Trophoblast cell (in vitro differentiated cells and primary cell): ENCODE results near the gene LAMA2.

Source experiments
- DNase-seq, 2 donors: peaks; one replicate each; pipeline ENCODE4 v3.0.0-alpha.2; 2016
- H2AFZ ChIP-seq: 2 replicates; pipeline ENCODE4 v1.6.1; 2013; ENCODE audit warnings: low read length, moderate library complexity, mild to moderate bottlenecking; ENCODE audit not compliant: insufficient read depth, poor library complexity
- H2AK5ac ChIP-seq: 2 replicates; pipeline ENCODE4 v1.6.1; 2013; ENCODE audit warnings: mild to moderate bottlenecking, low read length
- H2BK120ac ChIP-seq: 2 replicates; pipeline ENCODE4 v1.6.1; 2013; ENCODE audit warnings: low read length, mild to moderate bottlenecking, moderate library complexity; ENCODE audit not compliant: insufficient read depth, poor library complexity
- H2BK12ac ChIP-seq: 2 replicates; pipeline ENCODE4 v1.6.1; 2013; ENCODE audit warnings: mild to moderate bottlenecking, low read length, moderate library complexity
- H2BK5ac ChIP-seq: 2 replicates; pipeline ENCODE4 v1.6.1; 2013; ENCODE audit warnings: low read length, low read depth, moderate library complexity, mild to moderate bottlenecking; ENCODE audit not compliant: poor library complexity
- H3K14ac ChIP-seq: 2 replicates; pipeline ENCODE4 v1.6.1; 2013; ENCODE audit warnings: mild to moderate bottlenecking, low read length
- H3K18ac ChIP-seq: 2 replicates; pipeline ENCODE4 v1.6.1; 2013; ENCODE audit warnings: mild to moderate bottlenecking, low read length
- H3K23ac ChIP-seq: 2 replicates; pipeline ENCODE4 v1.6.1; 2013; ENCODE audit warnings: low read length
- H3K27ac ChIP-seq: 2 replicates; pipeline ENCODE4 v1.5.1; 2013; ENCODE audit warnings: low read depth, mild to moderate bottlenecking, inconsistent platforms, low read length, moderate library complexity
- H3K27me3 ChIP-seq: 2 replicates; pipeline ENCODE4 v1.6.1; 2013; ENCODE audit warnings: inconsistent platforms, mild to moderate bottlenecking, low read length, moderate library complexity; ENCODE audit not compliant: insufficient read depth
- H3K36me3 ChIP-seq, 2 experiments: 1 replicate in 1 of 2; 2 replicates in 1 of 2; pipeline ENCODE4 v1.6.1; 2013; ENCODE audit warnings: low read length in 2 of 2, mild to moderate bottlenecking in 2 of 2, moderate library complexity in 1 of 2; ENCODE audit not compliant: insufficient read depth in 2 of 2, control insufficient read depth in 1 of 2
- H3K4ac ChIP-seq: 2 replicates; pipeline ENCODE4 v1.6.1; 2013; ENCODE audit warnings: low read depth, mild to moderate bottlenecking, low read length, moderate library complexity
- H3K4me1 ChIP-seq, 2 experiments: 1 replicate in 1 of 2; 2 replicates in 1 of 2; pipeline ENCODE4 v1.6.1; 2013; ENCODE audit warnings: low read length in 2 of 2, mild to moderate bottlenecking in 2 of 2, moderate library complexity in 1 of 2; ENCODE audit not compliant: insufficient read depth in 2 of 2, control insufficient read depth in 1 of 2
- H3K4me2 ChIP-seq: 2 replicates; pipeline ENCODE4 v1.6.1; 2013; ENCODE audit warnings: inconsistent platforms, mild to moderate bottlenecking, low read length, moderate library complexity
- H3K4me3 ChIP-seq: 2 replicates; pipeline ENCODE4 v1.5.1; 2013; ENCODE audit warnings: mild to moderate bottlenecking, low read depth, low read length, inconsistent platforms
- H3K79me1 ChIP-seq: one replicate; pipeline ENCODE4 v1.6.1; 2013; ENCODE audit warnings: low read length
- H3K79me2 ChIP-seq: 2 replicates; pipeline ENCODE4 v1.6.1; 2013; ENCODE audit warnings: low read length, mild to moderate bottlenecking; ENCODE audit not compliant: control insufficient read depth, insufficient read depth, poor library complexity
- H3K9ac ChIP-seq: 2 replicates; pipeline ENCODE4 v1.6.1; 2013; ENCODE audit warnings: mild to moderate bottlenecking, low read length
- H3K9me3 ChIP-seq: 2 replicates; pipeline ENCODE4 v1.6.1; 2013; ENCODE audit warnings: low read depth, mild to moderate bottlenecking, control low read depth, inconsistent platforms, low read length; ENCODE audit not compliant: insufficient read depth
- H4K12ac ChIP-seq: 2 replicates; pipeline ENCODE4 v1.6.1; 2013; ENCODE audit warnings: low read depth, mild to moderate bottlenecking, low read length, moderate library complexity
- H4K8ac ChIP-seq: 2 replicates; pipeline ENCODE4 v1.6.1; 2013; ENCODE audit warnings: low read depth, mild to moderate bottlenecking, low read length, moderate library complexity
- H4K91ac ChIP-seq: one replicate; pipeline ENCODE4 v1.6.1; 2013; ENCODE audit warnings: low read depth, mild to moderate bottlenecking, low read length, moderate library complexity
- WGBS: extraction: QIAGEN DNeasy Blood & Tissue Kit; methylation state at CpG from one replicate; pipeline ENCODE4 v1.1.7; 2013; ENCODE audit warnings: missing lambda C conversion rate; ENCODE audit not compliant: insufficient read length, insufficient coverage; ENCODE audit errors: extremely low coverage; 5-methylcytosine and 5-hydroxymethylcytosine counted together

LAMA2 gene

GRCh38 chr6:129102741-129103140, 219.8 kb downstream of the LAMA2 start:
- Histone ChIP-seq H2BK5ac (no peak overlapping the region), H3K79me1 (no peaks in the 10 kb centered on the region), H3K14ac (no peak overlapping the region), H4K8ac (no peak overlapping the region), H3K79me2 (no peaks in the 10 kb centered on the region), H3K27me3 (no peaks in the 10 kb centered on the region), H3K27ac (no peak overlapping the region), H3K9me3 (no peaks in the 10 kb centered on the region), H3K4me3 (no peak overlapping the region), H3K4me2 (no peak overlapping the region), H2AK5ac (no peak overlapping the region), H3K23ac (no peak overlapping the region), H3K4ac (no peak overlapping the region), H3K18ac (no peak overlapping the region), H4K91ac (no peak overlapping the region), H2AFZ (no peak overlapping the region), H4K12ac (no peak overlapping the region), H3K4me1 (no peaks in the 10 kb centered on the region), H3K36me3 (no peaks in the 10 kb centered on the region), H2BK12ac (no peak overlapping the region), H2BK120ac (no peak overlapping the region), H3K9ac (no peak overlapping the region)
- WGBS = no CpG with 5 or more reads among the region's 4 CpGs
- DNase-seq = peak; percentile 91 to 95

GRCh38 chr6:129104131-129104530, 221.2 kb downstream of the LAMA2 start:
- peak; percentile 85 to 97 for DNase-seq
- H3K4me1 ChIP-seq = no peaks in the 10 kb centered on the region
- no peak overlapping the region for H3K4ac ChIP-seq
- H3K79me2 ChIP-seq = no peaks in the 10 kb centered on the region
- no peak overlapping the region for H3K18ac ChIP-seq
- no peak overlapping the region for H3K23ac ChIP-seq
- no peaks in the 10 kb centered on the region for H3K79me1 ChIP-seq
- no peak overlapping the region for H2AK5ac ChIP-seq
- H3K27me3 ChIP-seq = no peaks in the 10 kb centered on the region
- H3K9ac ChIP-seq = no peak overlapping the region
- H4K8ac ChIP-seq = no peak overlapping the region
- no peak overlapping the region for H2AFZ ChIP-seq
- H3K36me3 ChIP-seq = no peaks in the 10 kb centered on the region
- H4K91ac ChIP-seq = no peak overlapping the region
- WGBS = no CpG with 5 or more reads among the region's 1 CpG
- H3K4me2 ChIP-seq = no peak overlapping the region
- no peak overlapping the region for H4K12ac ChIP-seq
- H3K4me3 ChIP-seq = no peak overlapping the region
- H3K9me3 ChIP-seq = no peaks in the 10 kb centered on the region
- H3K14ac ChIP-seq = no peak overlapping the region
- no peak overlapping the region for H2BK12ac ChIP-seq
- no peak overlapping the region for H2BK5ac ChIP-seq
- no peak overlapping the region for H3K27ac ChIP-seq
- H2BK120ac ChIP-seq = no peak overlapping the region

GRCh38 chr6:129104560-129104959, 221.6 kb downstream of the LAMA2 start:
- Histone ChIP-seq H3K27me3 (no peaks in the 10 kb centered on the region), H2BK120ac (no peak overlapping the region), H3K23ac (no peak overlapping the region)

GRCh38 chr6:129105035-129105434, 222.1 kb downstream of the LAMA2 start:
- no peak overlapping the region for H2BK12ac ChIP-seq
- no peaks in the 10 kb centered on the region for H3K27me3 ChIP-seq
- no peak overlapping the region for H2AFZ ChIP-seq
- no peak overlapping the region for H3K4me3 ChIP-seq
- no peaks in the 10 kb centered on the region for H3K36me3 ChIP-seq
- H2AK5ac ChIP-seq = no peak overlapping the region
- no peaks in the 10 kb centered on the region for H3K79me1 ChIP-seq
- H4K12ac ChIP-seq = no peak overlapping the region
- no CpG with 5 or more reads among the region's 1 CpG for WGBS
- H3K4me2 ChIP-seq = no peak overlapping the region
- no peak overlapping the region for H3K14ac ChIP-seq
- H2BK120ac ChIP-seq = no peak overlapping the region
- H3K4ac ChIP-seq = no peak overlapping the region
- no peaks in the 10 kb centered on the region for H3K4me1 ChIP-seq
- no peaks in the 10 kb centered on the region for H3K9me3 ChIP-seq
- H4K91ac ChIP-seq = no peak overlapping the region
- DNase-seq = no peak
- no peak overlapping the region for H3K9ac ChIP-seq
- H3K79me2 ChIP-seq = no peaks in the 10 kb centered on the region
- H3K23ac ChIP-seq = no peak overlapping the region
- H2BK5ac ChIP-seq = no peak overlapping the region
- H3K18ac ChIP-seq = no peak overlapping the region
- H3K27ac ChIP-seq = no peak overlapping the region
- H4K8ac ChIP-seq = no peak overlapping the region

More at GRCh38 chr6:129104560-129104959, 221.6 kb downstream of the LAMA2 start:
- no peak overlapping the region for H3K9ac ChIP-seq
- no peak overlapping the region for H3K27ac ChIP-seq
- no peaks in the 10 kb centered on the region for H3K79me1 ChIP-seq
- H3K4me2 ChIP-seq = no peak overlapping the region
- H3K79me2 ChIP-seq = no peaks in the 10 kb centered on the region
- no peak overlapping the region for H2AFZ ChIP-seq
- H4K8ac ChIP-seq = no peak overlapping the region
- H2BK5ac ChIP-seq = no peak overlapping the region
- no peak overlapping the region for H3K18ac ChIP-seq
- no peak overlapping the region for H3K4me3 ChIP-seq
- H3K4ac ChIP-seq = no peak overlapping the region
- H4K12ac ChIP-seq = no peak overlapping the region
- no peaks in the 10 kb centered on the region for H3K36me3 ChIP-seq
- WGBS = no CpG with 5 or more reads among the region's 1 CpG
- H3K9me3 ChIP-seq = no peaks in the 10 kb centered on the region
- H3K4me1 ChIP-seq = no peaks in the 10 kb centered on the region
- no peak overlapping the region for H2AK5ac ChIP-seq
- DNase-seq = no peak
- no peak overlapping the region for H2BK12ac ChIP-seq
- no peak overlapping the region for H4K91ac ChIP-seq
- no peak overlapping the region for H3K14ac ChIP-seq
